AG09319 (cell line): ENCODE results near the gene FAM20A.

Source experiments
- DNase-seq: peaks from one replicate; pipeline ENCODE4 v3.0.0-alpha.2; 2010; ENCODE audit warnings: low read depth; ENCODE audit errors: extremely low read depth
- TF ChIP-seq, protein P1 (sequence below): IDR thresholded peaks from 2 replicates; pipeline ENCODE4 v1.5.1; 2011; ENCODE audit warnings: low read depth, mild to moderate bottlenecking, inconsistent platforms, low read length, moderate library complexity

Gene FAM20A

DNA sequence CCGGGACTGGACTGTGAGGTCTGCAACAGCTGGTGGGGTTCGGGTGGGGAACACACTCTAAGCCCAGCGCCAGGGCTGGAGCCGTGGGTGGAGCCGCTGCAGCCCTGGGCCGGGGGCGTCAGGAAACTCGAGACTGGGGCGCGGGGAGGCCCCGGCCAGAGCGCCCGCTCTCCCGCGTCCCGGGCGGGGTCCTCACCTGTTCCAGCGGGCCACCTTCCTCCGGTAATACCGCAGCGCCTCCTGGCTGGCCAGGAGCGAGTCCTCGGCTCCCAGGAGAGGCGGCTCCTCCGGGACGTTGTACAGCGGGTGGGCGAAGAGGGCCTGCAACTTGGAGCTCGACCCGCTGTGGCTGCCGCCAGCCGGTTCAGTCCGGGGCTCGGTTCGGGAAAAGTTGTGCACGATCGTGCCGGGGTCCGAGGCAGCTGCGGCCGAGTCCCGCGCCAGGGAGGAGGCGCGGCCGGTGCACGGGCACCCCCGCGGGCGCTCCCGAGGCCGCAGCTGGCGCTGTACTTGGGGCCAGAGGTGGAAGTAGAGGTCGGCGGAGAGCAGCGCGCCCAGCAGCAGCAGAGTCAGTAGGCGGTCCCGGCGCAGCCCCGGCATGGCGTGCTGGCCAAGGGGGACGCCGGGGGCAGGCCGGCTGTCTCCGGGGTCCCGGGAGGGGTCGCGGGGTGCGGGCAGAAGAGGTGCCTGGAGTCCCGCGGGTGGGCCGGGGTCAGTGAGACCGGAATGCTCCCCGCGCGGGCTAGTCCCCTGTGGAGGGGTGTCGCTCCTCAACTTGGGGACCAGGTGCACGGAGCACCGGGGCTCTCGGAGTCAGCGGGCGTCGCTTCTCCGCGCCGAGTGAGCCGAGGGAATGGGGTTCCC is 868 bp downstream of the FAM20A start:
- no peak for DNase-seq
- TF ChIP-seq, protein P1, sequence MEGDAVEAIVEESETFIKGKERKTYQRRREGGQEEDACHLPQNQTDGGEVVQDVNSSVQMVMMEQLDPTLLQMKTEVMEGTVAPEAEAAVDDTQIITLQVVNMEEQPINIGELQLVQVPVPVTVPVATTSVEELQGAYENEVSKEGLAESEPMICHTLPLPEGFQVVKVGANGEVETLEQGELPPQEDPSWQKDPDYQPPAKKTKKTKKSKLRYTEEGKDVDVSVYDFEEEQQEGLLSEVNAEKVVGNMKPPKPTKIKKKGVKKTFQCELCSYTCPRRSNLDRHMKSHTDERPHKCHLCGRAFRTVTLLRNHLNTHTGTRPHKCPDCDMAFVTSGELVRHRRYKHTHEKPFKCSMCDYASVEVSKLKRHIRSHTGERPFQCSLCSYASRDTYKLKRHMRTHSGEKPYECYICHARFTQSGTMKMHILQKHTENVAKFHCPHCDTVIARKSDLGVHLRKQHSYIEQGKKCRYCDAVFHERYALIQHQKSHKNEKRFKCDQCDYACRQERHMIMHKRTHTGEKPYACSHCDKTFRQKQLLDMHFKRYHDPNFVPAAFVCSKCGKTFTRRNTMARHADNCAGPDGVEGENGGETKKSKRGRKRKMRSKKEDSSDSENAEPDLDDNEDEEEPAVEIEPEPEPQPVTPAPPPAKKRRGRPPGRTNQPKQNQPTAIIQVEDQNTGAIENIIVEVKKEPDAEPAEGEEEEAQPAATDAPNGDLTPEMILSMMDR: peak; percentile 19

DNA sequence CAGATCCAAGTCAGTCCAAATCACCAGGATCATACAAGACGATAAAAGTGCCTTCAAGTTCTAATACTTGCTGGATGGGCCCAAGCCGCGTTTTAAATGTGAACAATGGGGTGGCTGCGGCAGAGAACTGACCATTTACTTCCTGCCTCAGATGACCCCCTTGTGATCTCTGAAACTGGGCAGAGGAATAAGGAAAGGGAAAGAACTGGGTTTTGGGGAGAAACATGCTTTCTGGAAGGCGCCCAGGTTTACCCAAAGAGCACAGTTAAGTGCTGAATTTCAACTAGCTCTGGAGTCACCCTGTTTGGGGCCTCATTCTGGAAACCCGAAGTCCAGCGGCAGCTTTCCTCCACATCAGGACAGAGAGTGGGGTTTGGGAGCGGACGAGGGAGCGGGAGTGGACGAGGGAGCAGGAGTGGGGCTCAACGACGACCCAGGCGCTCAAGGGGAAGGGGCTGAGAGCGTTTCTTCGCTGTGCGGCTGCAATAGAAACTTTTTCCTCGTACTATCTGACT is 1.6 kb downstream of the FAM20A start:
- DNase-seq: no peak
- TF ChIP-seq, protein P1: no peak

DNA sequence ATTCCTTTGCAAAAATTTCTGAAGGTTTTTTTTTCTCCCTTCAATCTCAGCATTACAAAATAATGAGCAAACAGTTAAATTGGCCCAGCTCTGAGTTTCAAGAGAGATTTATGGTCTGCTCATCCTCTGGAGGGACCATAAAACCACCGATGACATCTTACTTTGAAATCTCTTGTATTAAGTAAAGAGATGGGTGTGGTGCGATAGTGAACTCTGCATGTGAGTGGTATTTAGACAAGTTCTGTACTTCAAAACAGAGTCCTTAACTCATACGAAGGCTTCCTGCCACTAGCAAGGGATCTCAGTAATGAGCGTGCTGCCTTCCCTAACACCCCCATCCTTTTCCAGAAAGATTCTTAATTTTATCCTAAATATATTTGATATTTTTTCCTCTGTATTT is 2.1 kb downstream of the FAM20A start:
- no peak for DNase-seq
- TF ChIP-seq, protein P1: no peak

DNA sequence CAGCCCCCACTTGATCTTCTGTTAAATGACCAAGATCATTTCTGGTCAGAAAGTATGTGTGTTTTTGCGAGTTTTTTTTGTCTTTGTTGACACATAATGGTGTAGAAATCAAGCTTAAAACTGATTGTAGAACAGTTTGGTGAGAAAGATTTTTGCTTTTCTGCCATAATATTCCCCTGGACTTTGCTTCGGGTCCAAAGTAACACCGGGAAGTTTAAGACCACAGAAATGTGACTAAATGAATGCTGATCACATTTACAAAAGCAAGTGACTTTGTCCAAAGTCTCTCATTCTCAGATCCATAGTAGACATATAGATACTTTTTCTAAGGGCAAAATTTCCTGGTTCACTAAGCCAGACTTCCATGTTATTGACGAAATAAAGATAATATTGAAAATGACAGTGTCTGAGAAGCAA is 2.6 kb downstream of the FAM20A start:
- TF ChIP-seq, protein P1: no peak
- DNase-seq: no peak

DNA sequence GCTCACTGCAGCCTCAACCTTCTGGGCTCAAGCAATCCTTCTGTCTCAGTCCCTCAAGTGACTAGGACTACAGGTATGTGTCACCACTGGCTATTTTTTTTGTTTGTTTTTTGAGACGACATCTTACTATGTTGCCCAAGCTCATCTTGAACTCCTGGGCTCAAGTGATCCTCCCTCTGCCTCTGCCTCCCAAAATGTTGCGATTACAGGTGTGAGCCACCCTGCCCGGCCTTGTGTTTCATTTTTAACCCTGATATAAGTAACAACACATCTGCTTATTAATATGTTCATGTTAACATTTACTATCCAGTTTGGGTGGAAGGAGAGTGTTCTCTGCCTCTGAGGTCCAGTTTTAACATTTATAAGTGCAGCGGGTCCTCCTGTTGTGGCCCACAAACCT is 3.1 kb downstream of the FAM20A start:
- TF ChIP-seq, protein P1: no peak
- DNase-seq: no peak

DNA sequence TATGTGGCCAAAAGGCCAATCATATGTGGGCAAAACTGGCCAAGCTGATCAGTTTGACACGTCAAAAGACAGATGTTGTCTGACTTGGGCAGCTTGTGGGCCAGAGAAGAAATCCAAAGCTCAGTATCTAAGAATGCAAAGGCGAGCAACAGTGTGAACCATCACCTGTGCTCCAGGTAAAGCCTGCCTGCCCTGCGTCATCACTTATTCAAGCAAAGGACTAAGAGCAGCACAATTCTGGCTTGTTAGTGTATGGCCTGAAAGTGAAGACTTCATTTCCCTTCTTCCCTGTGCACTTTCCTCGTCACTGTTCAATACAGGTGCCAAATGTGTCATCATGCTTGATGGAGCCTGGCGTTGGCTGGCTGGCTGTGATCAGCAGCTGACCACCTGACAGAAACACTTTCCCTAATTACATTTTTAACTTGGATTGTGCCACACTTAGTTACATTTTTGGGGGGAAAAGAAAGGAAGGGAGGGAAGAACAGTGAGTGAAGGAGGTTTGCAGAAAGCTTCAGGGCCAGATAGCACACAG is 4.7 kb downstream of the FAM20A start:
- no peak for DNase-seq
- TF ChIP-seq, protein P1: no peak

DNA sequence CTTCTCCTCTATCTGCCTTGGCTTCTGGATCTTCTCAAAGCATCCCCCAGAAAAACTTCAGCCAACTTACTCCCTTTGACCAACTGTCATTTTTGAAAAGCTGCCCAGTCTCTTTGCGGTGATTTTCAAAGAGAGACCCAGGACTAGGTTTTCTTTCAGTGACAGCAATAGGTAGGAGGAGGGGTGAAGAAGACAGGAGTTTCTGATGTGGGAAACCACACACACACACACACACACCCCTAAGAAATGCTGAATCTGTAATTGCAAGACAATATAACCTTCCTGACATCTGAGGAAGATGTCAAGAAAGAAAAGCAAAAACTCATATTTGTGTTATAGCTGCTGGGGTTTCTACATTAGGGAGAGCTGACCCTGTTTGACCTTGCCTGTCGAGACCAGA is 5.2 kb downstream of the FAM20A start:
- TF ChIP-seq, protein P1: no peak
- no peak for DNase-seq
